ENCODE results near the gene FZD8. TPM values are rescaled to one million over a fixed set of nuclear protein-coding genes. Genes with fewer than 3 reads are reported as not detected.
"Not testable (repeated sequence)": the region's sequence is repeated elsewhere in the genome, so short reads cannot be mapped to it uniquely, and the experiment has no call there.

The FZD8 gene
- 28.9 TPM for total RNA-seq
- 10 to 100 TPM; 23.1 to 43.6 (median 39.2) TPM for polyA plus RNA-seq (ENCODE audit: insufficient read depth in 1 of 8, insufficient read length in 8 of 8, low replicate concordance in 1 of 8)
- long read RNA-seq, donor 1, full-length matches to known transcripts, result 30 of 30 reads
- long read RNA-seq, donor 1, partial matches to known transcripts, result 0 of 30 reads
- long read RNA-seq, donor 1, other reads (novel, unspliced or antisense), result 0 of 30 reads
- long read RNA-seq, donor 2, full-length matches to known transcripts, result 4 of 4 reads
- long read RNA-seq, donor 2, partial matches to known transcripts, result 0 of 4 reads
- long read RNA-seq, donor 2, other reads (novel, unspliced or antisense), result 0 of 4 reads
- long read RNA-seq, donor 3, full-length matches to known transcripts, result 27 of 27 reads
- long read RNA-seq, donor 3, partial matches to known transcripts, result 0 of 27 reads
- long read RNA-seq, donor 3, other reads (novel, unspliced or antisense), result 0 of 27 reads
- long read RNA-seq, donor 4, full-length matches to known transcripts, result 21 of 21 reads
- long read RNA-seq, donor 4, partial matches to known transcripts, result 0 of 21 reads
- long read RNA-seq, donor 4, other reads (novel, unspliced or antisense), result 0 of 21 reads
- long read RNA-seq, donor 5, full-length matches to known transcripts, result 224 of 224 reads
- long read RNA-seq, donor 5, partial matches to known transcripts, result 0 of 224 reads
- long read RNA-seq, donor 5, other reads (novel, unspliced or antisense), result 0 of 224 reads
- long read RNA-seq, donor 6, full-length matches to known transcripts, result 73 of 73 reads
- long read RNA-seq, donor 6, partial matches to known transcripts, result 0 of 73 reads
- long read RNA-seq, donor 6, other reads (novel, unspliced or antisense), result 0 of 73 reads
- long read RNA-seq, donor 7, full-length matches to known transcripts, result 122 of 122 reads
- long read RNA-seq, donor 7, partial matches to known transcripts, result 0 of 122 reads
- long read RNA-seq, donor 7, other reads (novel, unspliced or antisense), result 0 of 122 reads
- long read RNA-seq, donor 8, full-length matches to known transcripts, result 57 of 57 reads
- long read RNA-seq, donor 8, partial matches to known transcripts, result 0 of 57 reads
- long read RNA-seq, donor 8, other reads (novel, unspliced or antisense), result 0 of 57 reads
- long read RNA-seq, donor 9, full-length matches to known transcripts, result 114 of 114 reads
- long read RNA-seq, donor 9, partial matches to known transcripts, result 0 of 114 reads
- long read RNA-seq, donor 9, other reads (novel, unspliced or antisense), result 0 of 114 reads
- long read RNA-seq, donor 10, full-length matches to known transcripts, result 103 of 103 reads
- long read RNA-seq, donor 10, partial matches to known transcripts, result 0 of 103 reads
- long read RNA-seq, donor 10, other reads (novel, unspliced or antisense), result 0 of 103 reads
- long read RNA-seq, donor 11, full-length matches to known transcripts, result 77 of 77 reads
- long read RNA-seq, donor 11, partial matches to known transcripts, result 0 of 77 reads
- long read RNA-seq, donor 11, other reads (novel, unspliced or antisense), result 0 of 77 reads

- H3K27me3 ChIP-seq (ENCODE audit: control insufficient read depth, insufficient read depth, low read length), result peaks cover 2% of the 10 kb centered on the region
- peaks cover 14% of the 10 kb centered on the region for H3K36me3 ChIP-seq (ENCODE audit: control insufficient read depth, insufficient read depth, low read length)
- peak within 1 kb of the TSS; percentile 85 for H3K27ac ChIP-seq (ENCODE audit: low read length)
- peak; percentile 98 for DNase-seq
- peaks cover 22% of the 10 kb centered on the region for H3K4me1 ChIP-seq (ENCODE audit: control insufficient read depth, insufficient read depth, low read length)
- under 1% methylated on average over 79 of the region's 80 CpGs for WGBS (ENCODE audit: insufficient coverage)
- no peaks in the 10 kb centered on the region for H3K9me3 ChIP-seq (replicated peaks; ENCODE audit: control insufficient read depth, low read depth, low read length)
- H3K4me3 ChIP-seq (ENCODE audit: low read length), result peak within 1 kb of the TSS; percentile 77
These were observed at the start of gene FZD8 for GRCh38 chr10:35642035-35642792. Gene FZD8, minus strand, starts transcription at chr10:35642296. Its CDS starts 867 bp downstream, at chr10:35641429.

GRCh38 chr10:35691522-35692236 lies 49.6 kb upstream of the FZD8 start:
- Histone ChIP-seq H3K27me3 (ENCODE audit: control insufficient read depth, insufficient read depth, low read length) (no peaks in the 10 kb centered on the region), H3K4me3 (ENCODE audit: low read length) (no peak overlapping the region), H3K27ac (ENCODE audit: low read length) (no peak overlapping the region), H3K36me3 (ENCODE audit: control insufficient read depth, insufficient read depth, low read length) (no peaks in the 10 kb centered on the region), H3K9me3 (replicated peaks; ENCODE audit: control insufficient read depth, low read depth, low read length) (no peaks in the 10 kb centered on the region), H3K4me1 (ENCODE audit: control insufficient read depth, insufficient read depth, low read length) (peaks cover 3% of the 10 kb centered on the region)
- DNase-seq, result no peak
- 69% methylated on average over 5 of the region's 12 CpGs for whole genome bisulfite sequencing (ENCODE audit: insufficient coverage)

- no peak for DNase-seq
- WGBS (ENCODE audit: insufficient coverage), result 75% methylated on average over 2 of the region's 5 CpGs
These were observed 48.4 kb upstream of the FZD8 start for GRCh38 chr10:35690534-35690933.

GRCh38 chr10:35685858-35686257 lies 43.8 kb upstream of the FZD8 start:
- H3K4me3 ChIP-seq (ENCODE audit: low read length); DNase-seq; H3K36me3 ChIP-seq (ENCODE audit: control insufficient read depth, insufficient read depth, low read length); H3K9me3 ChIP-seq (replicated peaks; ENCODE audit: control insufficient read depth, low read depth, low read length); H3K4me1 ChIP-seq (ENCODE audit: control insufficient read depth, insufficient read depth, low read length); H3K27ac ChIP-seq (ENCODE audit: low read length); H3K27me3 ChIP-seq (ENCODE audit: control insufficient read depth, insufficient read depth, low read length): not testable (repeated sequence)
- WGBS (ENCODE audit: insufficient coverage), result no CpG with 5 or more reads among the region's 4 CpGs

More at GRCh38 chr10:35690534-35690933, 48.4 kb upstream of the FZD8 start:
- Histone ChIP-seq H3K27ac (ENCODE audit: low read length) (no peak overlapping the region), H3K36me3 (ENCODE audit: control insufficient read depth, insufficient read depth, low read length) (no peaks in the 10 kb centered on the region), H3K4me3 (ENCODE audit: low read length) (no peak overlapping the region), H3K27me3 (ENCODE audit: control insufficient read depth, insufficient read depth, low read length) (no peaks in the 10 kb centered on the region), H3K4me1 (ENCODE audit: control insufficient read depth, insufficient read depth, low read length) (peaks cover 3% of the 10 kb centered on the region), H3K9me3 (replicated peaks; ENCODE audit: control insufficient read depth, low read depth, low read length) (no peaks in the 10 kb centered on the region)

- Histone ChIP-seq H3K9me3 (replicated peaks; ENCODE audit: control insufficient read depth, low read depth, low read length) (no peaks in the 10 kb centered on the region), H3K27ac (ENCODE audit: low read length) (no peak overlapping the region), H3K4me3 (ENCODE audit: low read length) (no peak overlapping the region), H3K27me3 (ENCODE audit: control insufficient read depth, insufficient read depth, low read length) (no peaks in the 10 kb centered on the region), H3K36me3 (ENCODE audit: control insufficient read depth, insufficient read depth, low read length) (no peaks in the 10 kb centered on the region), H3K4me1 (ENCODE audit: control insufficient read depth, insufficient read depth, low read length) (no peaks in the 10 kb centered on the region)
- DNase-seq, result no peak
- WGBS (ENCODE audit: insufficient coverage), result no CpG with 5 or more reads among the region's 3 CpGs
These were observed 43.3 kb upstream of the FZD8 start for GRCh38 chr10:35685402-35685801.

- H3K27ac ChIP-seq (ENCODE audit: low read length), result no peak overlapping the region
- no peaks in the 10 kb centered on the region for H3K27me3 ChIP-seq (ENCODE audit: control insufficient read depth, insufficient read depth, low read length)
- no peak overlapping the region for H3K4me3 ChIP-seq (ENCODE audit: low read length)
- DNase-seq, result no peak
- no peaks in the 10 kb centered on the region for H3K9me3 ChIP-seq (replicated peaks; ENCODE audit: control insufficient read depth, low read depth, low read length)
- no peaks in the 10 kb centered on the region for H3K4me1 ChIP-seq (ENCODE audit: control insufficient read depth, insufficient read depth, low read length)
- no peaks in the 10 kb centered on the region for H3K36me3 ChIP-seq (ENCODE audit: control insufficient read depth, insufficient read depth, low read length)
- WGBS (ENCODE audit: insufficient coverage), result 100% methylated on average over 2 of the region's 5 CpGs
These were observed 42.5 kb upstream of the FZD8 start for GRCh38 chr10:35684586-35684985.

GRCh38 chr10:35675846-35676245 lies 33.8 kb upstream of the FZD8 start:
- Histone ChIP-seq H3K4me1 (ENCODE audit: control insufficient read depth, insufficient read depth, low read length) (peaks cover 3% of the 10 kb centered on the region), H3K27ac (ENCODE audit: low read length) (peak overlapping the region; percentile 73), H3K36me3 (ENCODE audit: control insufficient read depth, insufficient read depth, low read length) (no peaks in the 10 kb centered on the region), H3K27me3 (ENCODE audit: control insufficient read depth, insufficient read depth, low read length) (no peaks in the 10 kb centered on the region), H3K9me3 (replicated peaks; ENCODE audit: control insufficient read depth, low read depth, low read length) (no peaks in the 10 kb centered on the region), H3K4me3 (ENCODE audit: low read length) (no peak overlapping the region)
- no CpG with 5 or more reads among the region's 1 CpG for WGBS (ENCODE audit: insufficient coverage)
- peak; percentile 88 for DNase-seq

GRCh38 chr10:35674843-35675242 lies 32.7 kb upstream of the FZD8 start:
- H3K4me1 ChIP-seq (ENCODE audit: control insufficient read depth, insufficient read depth, low read length), result peaks cover 3% of the 10 kb centered on the region
- no peak overlapping the region for H3K27ac ChIP-seq (ENCODE audit: low read length)
- no peak for DNase-seq
- H3K27me3 ChIP-seq (ENCODE audit: control insufficient read depth, insufficient read depth, low read length), result no peaks in the 10 kb centered on the region
- H3K36me3 ChIP-seq (ENCODE audit: control insufficient read depth, insufficient read depth, low read length), result no peaks in the 10 kb centered on the region
- no peak overlapping the region for H3K4me3 ChIP-seq (ENCODE audit: low read length)
- H3K9me3 ChIP-seq (replicated peaks; ENCODE audit: control insufficient read depth, low read depth, low read length), result no peaks in the 10 kb centered on the region

Measured in muscle of leg (tissue), 16 donors.